CD4-positive, alpha-beta T cell (primary cell): ENCODE data around the gene CDYL2. TPM values are rescaled to one million over a fixed set of nuclear protein-coding genes. Genes with fewer than 3 reads are reported as not detected.

Source experiments
- ATAC-seq: fragments of 200-7000 bp; cut with Tn5 transposase; one replicate; pipeline ENCODE4 v1.10.0; 2022; ENCODE audit warnings: mild to moderate bottlenecking; ENCODE audit not compliant: poor library complexity
- CTCF ChIA-PET: fragments of 350-600 bp; sonication (Branson Sonifier 250); formaldehyde crosslinking; loops from one replicate; lab custom pipeline; 2021; ENCODE audit warnings: antibody characterized with exemption, inconsistent platforms; lab: Charles Lee
- POLR2A ChIA-PET: fragments of 350-600 bp; sonication (Branson Sonifier 250); formaldehyde crosslinking; loops from one replicate; lab custom pipeline; 2021; ENCODE audit warnings: antibody characterized with exemption, inconsistent platforms; lab: Charles Lee
- DNase-seq, 14 experiments: peaks; one replicate each; pipeline ENCODE4 v3.0.0-alpha.2; 2013 to 2020; ENCODE audit warnings: mixed read lengths in 2 of 14
- H3K27ac ChIP-seq, 2 donors: one replicate each; pipeline versions ENCODE4 v1.5.1 to v1.7.0; 2013; ENCODE audit warnings: low read length in 2 of 2, low read depth in 1 of 2, mild to moderate bottlenecking in 1 of 2
- H3K27me3 ChIP-seq, 2 experiments: 1 replicate in 1 of 2; 2 replicates in 1 of 2; pipeline versions ENCODE4 v1.6.1 to v1.7.0; 2013; ENCODE audit warnings: low read length in 2 of 2, control low read depth in 1 of 2, mild to moderate bottlenecking in 1 of 2, moderate library complexity in 1 of 2; ENCODE audit not compliant: insufficient read depth in 2 of 2, control insufficient read depth in 1 of 2
- H3K36me3 ChIP-seq: one replicate; pipeline ENCODE4 v1.6.1; 2013; ENCODE audit warnings: low read length, control low read depth; ENCODE audit not compliant: insufficient read depth
- H3K4me1 ChIP-seq: one replicate; pipeline ENCODE4 v1.6.1; 2013; ENCODE audit warnings: low read length, control low read depth; ENCODE audit not compliant: insufficient read depth
- H3K4me3 ChIP-seq: one replicate; pipeline ENCODE4 v1.5.1; 2013; ENCODE audit warnings: mild to moderate bottlenecking, low read length, moderate library complexity
- H3K9me3 ChIP-seq, 2 experiments: 1 replicate in 1 of 2; 2 replicates in 1 of 2; pipeline versions ENCODE4 v1.6.1 to v1.7.0; 2013; ENCODE audit warnings: low read length in 2 of 2, mild to moderate bottlenecking in 2 of 2, control low read depth in 1 of 2, moderate library complexity in 1 of 2; ENCODE audit not compliant: control insufficient read depth in 1 of 2, insufficient read depth in 1 of 2
- H3K27ac Mint-ChIP-seq: one replicate; pipeline ENCODE4 v1.8.0; 2020; ENCODE audit warnings: mixed read lengths
- H3K27me3 Mint-ChIP-seq: one replicate; pipeline ENCODE4 v1.8.0; 2021; ENCODE audit warnings: mixed read lengths
- H3K36me3 Mint-ChIP-seq: one replicate; pipeline ENCODE4 v1.8.0; 2021; ENCODE audit warnings: low read depth, mixed read lengths
- H3K4me1 Mint-ChIP-seq: one replicate; pipeline ENCODE4 v1.8.0; 2021; ENCODE audit warnings: low read depth, mixed read lengths
- H3K4me3 Mint-ChIP-seq: one replicate; pipeline ENCODE4 v1.8.0; 2020; ENCODE audit warnings: mild to moderate bottlenecking, mixed read lengths
- H3K9me3 Mint-ChIP-seq: one replicate; pipeline ENCODE4 v1.8.0; 2020; ENCODE audit warnings: mixed read lengths
- CTCF ChIP-seq: fragments of 200-600 bp; IDR thresholded peaks from one replicate; pipeline ENCODE4 v1.8.0; 2022; ENCODE audit warnings: antibody characterized with exemption, mild to moderate bottlenecking
- intact Hi-C, 2 experiments: fragments of 100-400 bp; cut with DNase I in 1 of 2; cut with micrococcal nuclease in 1 of 2; formaldehyde crosslinking; loops; one replicate each; pipeline versions ENCODE4 v1.15.1 to v1.9.0; 2023 to 2025; cut with DNase I, micrococcal nuclease
- total RNA-seq, 174 experiments: library from RNA in 2 of 174; stranded (reverse) in 2 of 174; gene quantifications; one replicate each; pipeline ENCODE4 v1.2.3 and lab custom pipeline; 2021 to 2026

CDYL2 gene
- total RNA-seq, 2 experiments from 2014 or later: 14.3 to 15.8 TPM

DNA sequence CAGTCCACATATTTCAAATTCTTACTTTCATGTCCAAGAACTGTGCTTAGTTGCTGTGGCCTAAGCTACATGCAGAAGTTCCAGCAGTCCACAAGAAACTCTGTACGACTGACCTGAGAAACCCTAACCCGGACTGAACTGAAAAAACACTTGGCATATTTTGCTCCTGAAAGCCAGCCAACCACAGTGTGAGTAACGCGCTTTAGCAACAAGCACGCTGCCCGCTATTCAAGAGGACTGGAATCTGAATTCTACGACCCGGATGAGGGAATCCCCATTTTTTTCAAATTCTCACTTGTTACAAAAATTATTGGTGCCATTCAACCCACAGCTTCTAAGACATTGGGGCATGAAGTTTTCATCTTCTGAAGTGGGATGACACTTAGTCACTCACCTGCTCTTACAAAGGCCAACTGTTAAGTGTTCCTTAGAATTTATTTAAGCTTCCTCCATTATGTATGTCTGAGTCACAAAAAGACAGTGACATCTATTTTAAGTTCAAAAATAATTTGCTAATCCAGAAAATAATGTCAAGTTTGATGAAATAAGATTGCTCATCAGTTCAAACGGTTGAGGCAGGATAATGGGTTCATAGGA is 78.7 kb downstream of the CDYL2 start:
- H3K9me3 ChIP-seq: peaks cover 9 to 17% of the 10 kb centered on the region in 2 experiments
- POLR2A ChIA-PET: no interaction called here
- CTCF ChIA-PET: no interaction called here
- intact Hi-C loops: no loop called here
- TF ChIP-seq CTCF: no peak
- ATAC-seq: no peak
- peaks cover 6% of the 10 kb centered on the region for H3K4me1 ChIP-seq
- H3K9me3 Mint-ChIP-seq: peaks cover 2% of the 10 kb centered on the region
- no peaks in the 10 kb centered on the region for H3K36me3 ChIP-seq
- no peaks in the 10 kb centered on the region for H3K27me3 ChIP-seq
- H3K36me3 Mint-ChIP-seq: peaks cover 2% of the 10 kb centered on the region
- H3K4me3 Mint-ChIP-seq: no peak overlapping the region
- no peak for DNase-seq
- no peak overlapping the region for H3K4me3 ChIP-seq
- no peak overlapping the region for H3K27ac Mint-ChIP-seq
- no peaks in the 10 kb centered on the region for H3K27me3 Mint-ChIP-seq
- H3K4me1 Mint-ChIP-seq: peaks cover 13% of the 10 kb centered on the region
- no peak overlapping the region for H3K27ac ChIP-seq

- H3K27ac ChIP-seq: no peak overlapping the region
- Mint-ChIP-seq H3K4me1 (peaks cover 25% of the 10 kb centered on the region), H3K36me3 (no peaks in the 10 kb centered on the region), H3K4me3 (no peak overlapping the region), H3K9me3 (peaks cover 2% of the 10 kb centered on the region), H3K27ac (no peak overlapping the region), H3K27me3 (no peaks in the 10 kb centered on the region)
- ChIA-PET CTCF (interaction anchor here (1.9 kb wide), 1 partner anchor 9 kb away, joined by 4 read pairs; no protein-coding TSS in a partner anchor), POLR2A (no interaction called here)
- H3K9me3 ChIP-seq: peaks cover 8 to 17% of the 10 kb centered on the region in 2 experiments
- H3K4me3 ChIP-seq: no peak overlapping the region
- H3K36me3 ChIP-seq: no peaks in the 10 kb centered on the region
- TF ChIP-seq CTCF: peak; percentile 6
- DNase-seq: no peak
- ATAC-seq: no peak
- H3K4me1 ChIP-seq: peaks cover 18% of the 10 kb centered on the region
- H3K27me3 ChIP-seq: no peaks in the 10 kb centered on the region
- intact Hi-C loops: no loop called here
Measured at GRCh38 chr16:80723981-80724380, 80.4 kb downstream of the CDYL2 start.

DNA sequence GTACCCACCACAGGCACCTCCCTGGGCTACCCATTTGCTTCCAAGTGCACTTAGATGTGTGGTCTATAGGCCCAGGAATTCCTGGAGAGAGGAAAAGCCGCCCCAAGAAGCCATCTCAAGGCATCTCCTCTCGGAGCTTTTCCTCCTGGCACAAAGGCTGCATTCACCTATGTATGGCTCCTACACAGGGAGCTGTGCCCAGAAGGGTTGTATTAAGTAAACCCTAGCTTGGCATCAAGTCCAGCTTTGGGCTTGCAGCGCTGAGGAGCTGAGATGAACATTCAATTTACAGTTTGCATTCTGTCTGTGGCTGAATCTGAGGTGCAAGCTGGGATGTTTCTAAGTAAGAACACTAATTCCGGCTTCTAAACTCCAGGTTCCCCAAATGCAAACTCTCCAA is 81.3 kb downstream of the CDYL2 start:
- H3K4me3 Mint-ChIP-seq: no peak overlapping the region
- no peak for TF ChIP-seq CTCF
- H3K27ac Mint-ChIP-seq: no peak overlapping the region
- Histone ChIP-seq H3K4me3 (no peak overlapping the region), H3K4me1 (peaks cover 18% of the 10 kb centered on the region), H3K9me3 (peaks cover 8 to 17% of the 10 kb centered on the region in 2 experiments), H3K36me3 (no peaks in the 10 kb centered on the region), H3K27ac (no peak overlapping the region), H3K27me3 (no peaks in the 10 kb centered on the region)
- H3K4me1 Mint-ChIP-seq: peaks cover 25% of the 10 kb centered on the region
- ATAC-seq (no peak), DNase-seq (no peak)
- ChIA-PET CTCF (interaction anchor here (1.9 kb wide), 1 partner anchor 10 kb away, joined by 4 read pairs; no protein-coding TSS in a partner anchor), POLR2A (no interaction called here)
- no peaks in the 10 kb centered on the region for H3K36me3 Mint-ChIP-seq
- intact Hi-C loops: no loop called here
- H3K9me3 Mint-ChIP-seq: peaks cover 2% of the 10 kb centered on the region
- H3K27me3 Mint-ChIP-seq: no peaks in the 10 kb centered on the region
